NK-92 treated with Interleukin-12 subunit alpha and Interleukin-12 subunit beta, amount 100 ng/mL, for 24 hours (cell line): ENCODE data around the gene DCAF5.
"Not testable (repeated sequence)": the region's sequence is repeated elsewhere in the genome, so short reads cannot be mapped to it uniquely, and the experiment has no call there.

Source experiments
- DNase-seq: peaks from one replicate; lab custom pipeline; 2025; lab: John Stamatoyannopoulos, UW

Gene DCAF5

DNA sequence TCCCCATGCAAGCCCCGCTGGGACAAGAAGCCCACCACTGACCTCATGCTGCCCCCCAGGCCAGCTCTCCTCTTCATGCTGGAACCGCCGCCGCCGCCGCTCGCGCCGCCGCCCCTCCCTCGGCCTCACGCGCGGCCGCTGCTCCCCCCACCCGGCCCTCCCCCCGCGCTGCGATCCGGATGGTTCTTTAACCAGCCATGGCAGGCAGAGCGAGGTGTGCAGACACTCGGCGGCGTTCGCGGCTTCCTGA is at the start of gene DCAF5:
Gene DCAF5, minus strand, starts transcription at position 218 of the 250 bp plus-strand sequence. Its CDS starts 141 bp downstream, at position 77.
- peak; percentile 88 for DNase-seq

DNA sequence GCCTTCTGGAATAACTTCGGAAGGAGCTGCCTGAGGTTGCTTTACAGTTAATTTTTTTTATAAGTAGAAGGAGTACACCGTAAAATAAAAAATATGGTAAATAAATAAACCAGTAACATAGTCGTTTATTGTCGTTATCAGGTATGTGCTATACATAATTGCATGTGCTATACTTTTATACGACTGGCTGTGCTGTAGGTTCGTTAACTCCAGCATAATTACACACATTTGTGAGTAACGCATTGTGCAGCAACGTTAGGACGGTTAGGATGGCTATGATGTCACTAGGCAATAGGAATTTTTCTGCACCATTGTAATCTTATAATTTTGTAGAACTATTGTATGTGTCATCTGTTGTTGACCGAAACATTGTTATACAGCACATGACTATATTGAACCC is 46.9 kb upstream of the DCAF5 start:
- no peak for DNase-seq

DNA sequence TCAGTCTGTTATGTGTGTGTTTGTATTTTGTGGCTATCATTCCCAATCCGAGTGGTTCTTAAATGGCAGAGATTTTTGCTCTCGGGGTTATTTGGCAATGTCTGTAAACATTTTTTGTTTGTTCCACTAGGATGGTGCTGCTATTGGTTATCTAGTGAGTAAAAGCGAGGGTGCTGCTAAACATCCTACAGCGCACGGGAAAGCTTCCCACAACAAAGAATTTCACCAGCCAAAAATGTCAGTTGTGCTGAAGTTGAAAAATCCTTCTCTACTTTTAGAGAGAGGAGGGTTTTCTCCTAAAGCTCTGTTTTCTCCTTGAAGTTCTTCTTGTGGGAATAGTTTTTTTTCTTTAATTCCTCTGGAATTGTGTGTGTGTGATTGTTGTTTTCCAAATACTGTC is 40.8 kb upstream of the DCAF5 start:
- no peak for DNase-seq

- no peak for DNase-seq
Measured at GRCh38 chr14:69191340-69192111, 38.6 kb upstream of the DCAF5 start, which contains the start of gene EXD2. TSS of gene EXD2 (plus strand) at chr14:69191498. CDS start at chr14:69209471, 17,973 bp downstream.

DNA sequence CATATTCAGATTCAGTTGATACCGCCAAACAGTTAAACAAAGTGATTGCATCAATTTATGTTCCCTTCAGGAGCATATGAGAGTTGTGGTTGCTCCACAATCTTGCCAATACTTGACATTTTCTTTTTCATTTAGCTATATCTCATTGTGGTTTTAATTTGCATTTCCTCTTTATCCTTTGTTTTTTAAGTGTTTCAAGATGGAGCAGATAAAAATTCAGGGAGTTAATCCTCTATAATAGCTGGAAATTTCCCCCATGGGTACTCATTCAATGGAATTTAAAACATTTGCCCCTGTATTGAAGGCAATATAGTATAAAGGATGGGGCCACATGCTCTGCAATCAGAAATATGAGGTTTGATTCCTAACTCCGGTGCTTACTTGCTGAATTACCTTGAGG is 37.3 kb upstream of the DCAF5 start:
- no peak for DNase-seq

DNA sequence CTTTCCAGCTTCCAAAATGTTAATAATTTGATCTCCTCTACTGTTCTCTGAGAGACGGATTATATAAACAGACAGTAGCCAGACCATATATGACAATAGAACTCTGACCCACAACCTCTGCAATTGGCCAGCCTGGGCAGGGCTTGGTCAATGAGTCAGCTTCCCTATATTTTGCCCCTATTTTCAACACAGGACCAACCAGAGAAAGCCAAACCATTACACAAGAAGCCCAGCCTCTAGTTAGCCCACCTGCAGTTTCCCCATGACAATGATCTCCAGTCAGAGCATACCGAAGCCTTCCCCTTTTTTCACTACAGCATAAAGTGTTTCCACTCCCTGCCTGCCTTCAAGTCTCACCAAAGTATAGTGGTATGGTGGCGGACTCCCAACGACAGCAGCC is 30.8 kb upstream of the DCAF5 start:
- no peak for DNase-seq

GRCh38 chr14:69182580-69182979 is 29.7 kb upstream of the DCAF5 start:
- not testable (repeated sequence) for DNase-seq

DNA sequence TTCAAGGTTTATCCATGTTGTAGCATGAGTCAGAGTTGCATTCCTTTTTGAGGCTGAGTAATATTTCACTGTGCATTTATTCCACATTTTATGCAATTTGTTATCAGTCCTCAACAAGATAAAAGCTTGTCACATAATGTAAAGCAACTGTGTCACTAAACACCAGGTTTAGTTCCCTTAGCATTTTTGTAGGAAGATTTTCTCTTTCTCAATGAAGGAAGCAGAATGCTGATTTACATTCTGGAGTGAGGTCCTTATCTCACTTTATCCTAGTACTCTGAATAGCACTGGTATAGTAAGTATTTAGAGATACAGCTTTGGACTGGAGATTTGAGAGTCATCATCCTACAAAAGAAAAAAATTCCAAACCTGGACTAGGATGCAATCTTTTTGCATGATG is 28.6 kb upstream of the DCAF5 start:
- no peak for DNase-seq

- no peak for DNase-seq
Measured at GRCh38 chr14:69175130-69175529, 22.2 kb upstream of the DCAF5 start.

GRCh38 chr14:69171569-69171968 is 18.6 kb upstream of the DCAF5 start:
- no peak for DNase-seq

DNA sequence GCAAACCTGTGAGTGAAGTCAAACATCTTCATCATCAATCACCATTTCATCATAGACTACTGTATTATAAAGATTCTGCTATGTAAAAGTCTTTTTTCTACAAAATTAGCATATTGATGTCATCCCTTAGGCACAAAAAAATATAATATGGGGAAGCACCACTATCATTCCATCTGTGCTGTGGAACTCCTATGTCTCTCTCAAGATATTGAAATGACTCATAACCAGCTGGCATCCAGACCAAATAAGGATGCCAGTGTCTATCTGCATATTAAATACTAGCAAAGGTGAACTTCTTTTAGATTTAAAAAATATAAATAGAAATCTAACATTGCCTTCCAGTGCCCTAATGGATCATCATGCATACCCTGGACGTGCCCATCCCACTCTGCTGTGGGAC is 17.9 kb upstream of the DCAF5 start:
- no peak for DNase-seq

DNA sequence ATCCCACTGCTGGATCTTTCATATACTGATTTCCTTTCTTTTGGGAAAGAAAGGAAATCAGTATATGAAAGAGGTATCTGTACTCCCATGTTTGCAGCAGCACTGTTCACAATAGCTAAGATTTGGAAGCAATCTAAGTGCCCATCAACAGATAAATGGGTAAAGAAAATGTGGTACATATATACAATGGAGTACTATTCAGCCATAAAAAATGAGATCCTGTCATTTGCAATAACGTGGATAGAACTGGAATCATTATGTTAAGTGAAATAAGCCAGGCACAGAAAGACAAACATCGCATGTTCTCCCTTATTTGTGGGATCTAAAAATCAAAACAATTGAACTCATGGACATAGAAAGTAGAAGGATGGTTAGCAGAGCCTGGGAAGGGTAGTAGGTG is 12.9 kb upstream of the DCAF5 start:
- not testable (repeated sequence) for DNase-seq

GRCh38 chr14:69161590-69161989 is 8.7 kb upstream of the DCAF5 start:
- no peak for DNase-seq

DNA sequence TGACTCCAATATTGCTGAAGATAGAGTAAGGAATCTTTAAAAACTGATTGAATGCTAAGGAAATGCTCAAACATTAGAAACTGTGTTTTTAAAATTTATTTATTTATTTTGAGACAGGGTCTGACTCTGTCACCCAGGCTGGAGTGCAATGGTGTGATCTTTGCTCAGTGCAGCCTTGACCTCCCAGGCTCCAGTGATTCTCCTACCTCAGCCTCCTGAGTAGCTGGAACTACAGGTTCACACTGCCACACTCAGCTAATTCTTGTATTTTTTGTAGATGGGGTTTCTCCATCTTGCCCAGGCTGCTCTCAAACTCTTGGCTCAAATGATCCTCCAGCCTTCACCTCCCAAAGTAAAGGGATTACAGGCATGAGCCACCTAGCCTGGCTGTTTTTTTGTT is 3.3 kb upstream of the DCAF5 start:
- DNase-seq: no peak

DNA sequence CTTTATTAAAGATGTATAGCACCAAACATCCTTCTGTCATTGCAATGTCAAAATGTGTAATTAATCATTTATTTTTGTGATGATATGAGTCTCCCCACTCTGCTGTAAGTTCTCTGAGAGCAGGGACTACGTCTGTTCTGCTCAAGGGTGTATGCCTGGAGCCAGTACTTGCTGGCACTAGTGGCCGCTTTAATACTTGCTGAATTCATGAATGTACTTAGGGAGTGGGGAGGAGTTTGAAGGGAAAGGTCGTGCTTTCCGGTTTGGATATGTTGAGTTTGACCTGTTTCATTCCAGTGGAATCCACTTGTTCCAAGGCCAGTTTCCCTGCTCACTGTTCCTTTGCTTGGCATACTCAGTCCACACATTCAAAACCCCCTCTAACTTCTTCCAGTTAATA is 1.9 kb upstream of the DCAF5 start:
- DNase-seq: no peak

DNA sequence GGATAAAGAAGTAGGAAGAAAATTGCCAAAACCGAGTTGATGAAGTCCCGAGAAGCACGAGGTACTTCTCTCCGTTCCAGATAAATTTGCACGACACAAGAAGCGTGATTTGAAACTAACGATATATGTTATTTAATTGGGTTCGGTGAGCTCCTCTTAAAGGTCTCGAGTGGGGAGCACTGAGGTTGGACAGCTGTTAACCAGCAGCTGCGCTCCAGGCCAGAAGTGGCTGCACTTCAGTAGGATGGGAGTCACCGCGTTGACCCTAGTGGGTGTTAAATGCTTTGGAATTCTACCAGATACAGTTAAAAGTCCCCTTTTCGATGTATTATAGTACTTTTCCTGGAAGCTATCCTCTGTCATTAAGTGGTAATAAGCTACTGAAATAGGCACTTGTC is 953 bp upstream of the DCAF5 start:
- DNase-seq: no peak

- no peak for DNase-seq
Measured at GRCh38 chr14:69153152-69153872, 393 bp upstream of the DCAF5 start.

GRCh38 chr14:69152181-69152901 is 578 bp downstream of the DCAF5 start:
- DNase-seq: peak; percentile 53

GRCh38 chr14:69151458-69152180 is 1.3 kb downstream of the DCAF5 start:
- peak; percentile 70 for DNase-seq

DNA sequence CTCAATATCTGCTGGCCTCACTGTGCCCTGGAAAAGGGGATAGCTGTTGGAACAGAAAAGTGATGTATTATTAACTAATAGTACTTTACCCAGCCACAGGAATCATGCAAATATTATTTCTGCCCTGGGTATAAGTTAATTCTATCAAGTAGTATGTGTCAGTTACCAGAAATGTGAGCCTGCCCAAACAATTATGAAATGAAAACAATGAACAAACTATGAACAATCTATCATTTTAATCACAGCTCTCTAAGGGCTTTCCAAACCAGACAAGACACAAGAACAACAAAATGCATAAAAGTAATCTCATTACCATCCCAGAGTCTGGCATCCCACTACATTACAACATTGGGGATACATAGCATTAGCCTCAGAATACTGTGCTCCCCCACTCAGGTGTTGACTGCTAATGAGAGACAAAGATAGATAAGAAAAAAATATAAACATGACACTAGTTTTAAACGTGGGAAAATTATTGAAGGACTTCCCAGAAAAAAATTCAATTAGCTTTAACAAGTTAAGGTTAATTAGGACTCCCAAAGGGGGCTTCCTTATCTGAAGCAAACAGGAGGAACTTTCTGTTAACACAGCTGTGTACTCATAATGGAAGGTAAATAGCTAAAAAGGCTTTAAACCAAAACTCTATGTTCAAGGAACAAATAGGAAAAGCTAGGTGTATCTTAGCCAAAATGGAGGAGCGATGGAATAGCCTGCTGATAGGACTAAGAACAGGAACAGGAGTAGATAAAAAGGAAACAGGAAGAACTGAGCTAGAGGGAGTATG is 3.3 kb downstream of the DCAF5 start:
- no peak for DNase-seq

DNA sequence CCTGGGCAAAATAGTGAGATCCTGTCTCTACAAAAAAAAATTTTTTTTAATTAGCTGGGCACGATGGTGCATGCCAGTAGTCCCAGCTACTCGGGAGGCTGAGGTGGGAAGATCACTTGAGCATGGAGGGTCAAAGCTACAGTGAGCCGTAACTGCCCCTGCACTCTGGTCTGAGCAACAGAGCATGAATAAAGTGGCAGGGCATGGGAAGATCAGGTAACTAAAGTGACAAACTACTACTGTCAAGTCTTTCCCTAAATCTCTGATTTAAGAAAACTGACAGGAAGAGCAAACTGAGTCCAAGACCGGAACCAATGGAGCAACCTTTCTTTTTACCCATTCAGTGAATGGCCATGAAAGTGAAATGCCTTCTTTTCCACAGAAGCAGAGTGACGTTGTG is 10.8 kb downstream of the DCAF5 start:
- DNase-seq: no peak

- DNase-seq: no peak
Measured at GRCh38 chr14:69141550-69141949, 11.4 kb downstream of the DCAF5 start.
